Suprapubic skin (tissue), 4 donors: Measurements from ENCODE around the gene JAKMIP3.

Experiments
- CTCF ChIP-seq, 2 donors: fragments of 200-600 bp in 1 of 2; fragments of 450-650 bp in 1 of 2; sonication (generic) in 1 of 2; IDR thresholded peaks; one replicate each; pipeline ENCODE4 v1.5.1; 2016 to 2019; ENCODE audit warnings: antibody characterized with exemption in 2 of 2, mild to moderate bottlenecking in 1 of 2, moderate library complexity in 1 of 2
- EP300 ChIP-seq: sonication (generic); formaldehyde crosslinking; IDR thresholded peaks from one replicate; pipeline ENCODE4 v1.6.1; 2017; ENCODE audit warnings: antibody characterized with exemption
- POLR2A ChIP-seq, 2 donors: fragments of 450-650 bp; IDR thresholded peaks; one replicate each; pipeline ENCODE4 v1.6.1; 2017; ENCODE audit warnings: antibody characterized with exemption in 2 of 2, mild to moderate bottlenecking in 2 of 2, moderate library complexity in 2 of 2
- POLR2AphosphoS5 ChIP-seq, 3 donors: sonication (generic); formaldehyde crosslinking; IDR thresholded peaks; one replicate each; pipeline ENCODE4 v1.6.1; 2017; ENCODE audit warnings: antibody characterized with exemption in 3 of 3

- TF ChIP-seq CTCF (IDR thresholded peaks at IDR 0.05) (no peak), EP300 (no peak), POLR2A (IDR thresholded peaks at IDR 0.05) (no peak), POLR2AphosphoS5 (IDR thresholded peaks at IDR 0.05) (no peak)
Observed at GRCh38 chr10:132111121-132111731, 45.5 kb downstream of the JAKMIP3 start.
